ENCODE data around the gene ST3GAL6.

ST3GAL6 gene

DNA sequence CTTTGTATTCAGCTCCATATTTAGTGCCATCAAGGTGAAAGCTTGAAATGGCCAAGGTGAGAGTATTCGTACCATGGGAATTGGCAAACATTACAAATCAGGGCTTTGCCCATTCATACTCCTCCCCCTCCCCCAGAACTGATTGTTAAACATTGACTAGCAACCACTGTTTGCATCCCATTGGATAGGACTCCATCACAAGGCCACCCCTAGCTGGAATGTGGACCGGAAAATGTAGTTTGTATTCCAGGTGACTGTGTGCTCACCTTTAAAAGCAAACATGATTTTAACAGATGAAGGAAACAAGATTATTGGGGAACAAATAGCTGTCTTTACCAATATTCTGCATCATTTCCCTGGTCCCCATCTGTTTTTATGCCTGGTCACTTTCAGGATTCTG is 14.1 kb downstream of the ST3GAL6 start:
- no peak for DNase-seq (ENCODE audit: low spot score)

DNA sequence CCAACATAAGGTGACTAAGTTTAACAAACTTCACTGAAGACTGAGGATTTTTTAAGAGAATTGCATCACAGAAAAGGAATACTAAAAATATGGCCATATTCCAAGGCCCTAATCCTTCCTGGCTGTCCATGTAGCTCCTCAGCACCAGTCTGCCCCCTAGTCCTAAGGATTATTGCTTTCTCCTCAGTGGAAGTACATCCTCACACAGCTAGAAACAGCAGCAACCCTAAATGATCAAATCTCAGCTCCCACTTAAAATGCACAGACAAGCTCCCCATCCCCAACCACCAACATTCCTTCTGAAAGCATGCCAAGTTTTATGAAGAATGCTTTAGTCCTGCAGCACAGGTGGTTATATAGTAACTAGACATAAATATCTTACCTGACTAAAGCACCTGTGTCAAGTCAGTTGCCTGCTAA is 14.7 kb downstream of the ST3GAL6 start:
- DNase-seq (ENCODE audit: low spot score) = no peak

DNA sequence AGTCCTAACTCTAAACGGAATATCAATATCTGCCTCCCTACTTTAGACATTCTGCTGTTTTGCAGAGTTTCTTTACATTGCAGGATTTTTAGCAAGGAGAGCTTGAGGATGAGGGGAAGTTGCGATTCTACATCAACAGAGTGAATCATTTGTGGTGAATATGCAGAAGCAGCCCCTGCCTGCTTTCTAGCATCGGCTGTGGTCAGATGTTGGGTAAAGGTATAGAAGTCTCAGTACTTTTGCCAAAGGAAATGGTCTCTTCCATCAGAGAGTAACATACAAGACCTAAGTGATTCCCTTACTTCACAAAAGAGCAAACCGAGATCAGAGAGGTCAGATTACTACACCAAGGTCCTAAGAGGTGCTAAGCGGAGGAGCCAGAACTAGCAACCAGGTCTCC is 15.2 kb downstream of the ST3GAL6 start:
- DNase-seq (ENCODE audit: low spot score) = no peak

DNA sequence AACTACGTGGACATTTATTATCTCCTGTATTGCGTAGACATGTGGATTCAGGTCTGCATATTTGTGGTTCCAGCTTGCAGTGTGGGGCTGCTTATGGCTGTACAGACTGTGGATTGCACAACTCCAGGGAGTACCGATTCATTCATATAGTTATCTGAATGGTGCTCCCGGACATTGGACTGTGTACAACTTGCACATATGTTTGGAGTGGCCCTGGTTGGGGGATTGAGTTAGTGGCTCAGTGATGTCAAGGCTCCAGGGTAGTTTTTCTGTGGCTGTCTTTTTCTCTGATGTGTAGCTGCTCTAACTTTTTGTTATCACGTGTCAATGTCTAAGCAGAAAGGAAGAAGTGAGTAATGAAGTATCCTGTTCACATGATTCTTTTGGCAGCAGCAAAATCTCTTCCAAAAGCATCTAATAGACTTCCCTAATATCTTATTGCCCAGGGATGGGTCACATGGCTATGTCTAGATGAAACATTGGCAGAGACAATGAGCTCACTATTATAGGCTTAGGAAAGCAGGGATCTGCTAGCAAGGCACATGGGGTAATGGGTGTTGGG is 15.8 kb downstream of the ST3GAL6 start:
- DNase-seq (ENCODE audit: low spot score) = no peak

DNA sequence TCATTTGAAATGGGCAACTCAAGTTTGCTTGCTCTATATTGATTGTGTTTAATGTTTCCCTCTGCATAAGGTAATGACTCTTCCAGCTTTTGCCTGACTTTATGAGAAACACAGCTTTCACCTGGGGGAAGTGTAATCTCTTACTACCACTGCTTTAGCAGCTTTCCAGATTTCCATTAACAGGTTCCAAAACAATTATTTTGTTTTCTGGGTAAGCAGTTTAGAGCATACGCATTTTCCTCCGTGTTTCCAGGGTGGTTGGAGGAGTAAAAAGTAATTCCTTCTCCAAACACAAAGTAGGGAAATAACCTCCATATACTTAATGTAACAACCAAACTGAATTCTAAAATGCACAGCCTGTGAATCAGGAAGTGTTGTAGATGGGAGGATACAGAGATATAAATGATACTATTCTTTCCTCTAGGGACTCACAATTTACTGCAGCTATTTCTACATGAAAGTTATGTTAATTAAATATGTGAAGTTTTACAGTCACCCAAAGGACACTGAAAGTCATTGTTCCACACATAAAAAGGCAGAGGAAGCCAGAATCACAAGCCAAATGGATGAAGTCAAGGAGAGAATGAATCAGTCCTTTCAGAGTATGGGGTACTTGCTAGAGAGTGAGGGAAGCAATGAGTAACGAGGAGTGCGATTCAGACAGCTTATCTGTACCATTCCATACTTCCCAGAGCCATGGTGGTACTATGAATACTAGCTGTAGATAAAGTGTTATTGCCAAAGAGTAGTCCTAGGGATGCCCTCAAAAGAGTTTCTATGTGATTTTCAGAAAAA is 16.6 kb downstream of the ST3GAL6 start:
- DNase-seq (ENCODE audit: low spot score) = no peak

DNA sequence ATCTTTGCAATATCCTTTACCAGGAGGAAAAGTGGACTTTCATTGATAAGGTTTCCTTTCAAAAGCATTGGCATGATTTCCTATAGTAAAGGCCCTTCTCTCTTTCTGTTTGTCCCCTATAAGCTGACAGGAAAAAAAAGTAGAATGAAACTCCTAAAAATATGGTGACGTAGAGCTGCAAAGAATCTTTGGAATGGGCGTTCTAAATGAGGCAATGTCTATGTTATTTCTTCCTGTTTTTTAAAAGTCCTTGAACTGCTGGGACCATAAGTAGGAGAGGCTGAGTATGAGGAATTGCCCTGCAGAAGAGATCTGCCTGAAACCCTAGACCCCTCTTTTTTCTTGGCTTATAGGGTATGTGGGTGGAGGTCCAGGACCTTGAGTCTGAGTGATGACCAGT is 17.2 kb downstream of the ST3GAL6 start:
- no peak for DNase-seq (ENCODE audit: low spot score)

DNA sequence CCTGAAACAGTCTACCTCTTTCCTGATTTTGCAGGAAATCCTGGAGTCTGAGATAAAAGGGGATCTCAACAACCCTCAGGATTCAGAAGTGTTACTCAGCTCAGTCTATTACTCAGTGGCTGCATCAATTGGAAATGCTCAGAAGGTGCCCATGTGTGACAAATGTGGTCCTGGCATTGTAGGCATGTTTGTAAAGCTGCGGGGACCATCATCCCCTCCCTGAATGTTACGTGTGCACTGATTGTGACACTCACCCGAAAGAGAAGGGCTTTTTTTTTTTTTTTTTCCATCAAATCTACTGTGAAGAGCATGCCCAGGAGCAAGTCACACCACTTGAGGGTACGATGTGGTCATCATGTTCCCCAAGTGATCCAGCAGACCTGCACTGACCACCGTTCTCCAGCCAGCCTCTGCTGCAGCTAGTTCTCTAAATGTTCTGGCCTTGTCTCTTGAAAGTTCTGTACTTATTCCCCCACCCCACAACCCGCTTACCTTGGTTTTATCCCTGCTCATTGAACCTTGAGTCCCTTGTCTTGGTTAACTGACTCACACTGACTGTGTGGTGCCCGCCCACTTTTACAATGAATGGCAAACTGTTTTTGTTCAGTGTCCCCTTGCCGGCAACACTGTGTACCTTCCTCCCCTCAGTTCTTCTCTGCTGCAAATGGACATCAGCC is 19.8 kb downstream of the ST3GAL6 start:
- DNase-seq (ENCODE audit: low spot score) = no peak

DNA sequence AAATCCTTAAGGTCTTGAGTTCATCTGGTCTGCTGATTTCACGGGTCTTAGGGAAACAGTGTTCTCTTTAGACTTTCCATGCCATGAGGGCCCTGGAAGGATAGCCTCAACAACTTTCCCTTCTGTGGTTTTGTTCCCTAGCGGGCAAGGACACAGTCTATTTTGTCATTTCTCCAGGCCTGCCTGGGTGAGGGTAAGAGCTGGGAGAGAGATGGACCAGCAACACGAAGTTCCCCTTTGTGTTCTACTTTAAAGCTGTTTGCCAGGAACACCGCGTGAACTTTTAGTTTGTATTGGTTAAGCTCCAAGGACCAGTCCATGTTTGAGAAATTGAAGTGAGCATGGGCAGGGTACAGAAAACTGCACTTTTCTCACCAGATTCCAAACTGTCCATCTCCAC is 20.9 kb downstream of the ST3GAL6 start:
- no peak for DNase-seq (ENCODE audit: low spot score)

DNA sequence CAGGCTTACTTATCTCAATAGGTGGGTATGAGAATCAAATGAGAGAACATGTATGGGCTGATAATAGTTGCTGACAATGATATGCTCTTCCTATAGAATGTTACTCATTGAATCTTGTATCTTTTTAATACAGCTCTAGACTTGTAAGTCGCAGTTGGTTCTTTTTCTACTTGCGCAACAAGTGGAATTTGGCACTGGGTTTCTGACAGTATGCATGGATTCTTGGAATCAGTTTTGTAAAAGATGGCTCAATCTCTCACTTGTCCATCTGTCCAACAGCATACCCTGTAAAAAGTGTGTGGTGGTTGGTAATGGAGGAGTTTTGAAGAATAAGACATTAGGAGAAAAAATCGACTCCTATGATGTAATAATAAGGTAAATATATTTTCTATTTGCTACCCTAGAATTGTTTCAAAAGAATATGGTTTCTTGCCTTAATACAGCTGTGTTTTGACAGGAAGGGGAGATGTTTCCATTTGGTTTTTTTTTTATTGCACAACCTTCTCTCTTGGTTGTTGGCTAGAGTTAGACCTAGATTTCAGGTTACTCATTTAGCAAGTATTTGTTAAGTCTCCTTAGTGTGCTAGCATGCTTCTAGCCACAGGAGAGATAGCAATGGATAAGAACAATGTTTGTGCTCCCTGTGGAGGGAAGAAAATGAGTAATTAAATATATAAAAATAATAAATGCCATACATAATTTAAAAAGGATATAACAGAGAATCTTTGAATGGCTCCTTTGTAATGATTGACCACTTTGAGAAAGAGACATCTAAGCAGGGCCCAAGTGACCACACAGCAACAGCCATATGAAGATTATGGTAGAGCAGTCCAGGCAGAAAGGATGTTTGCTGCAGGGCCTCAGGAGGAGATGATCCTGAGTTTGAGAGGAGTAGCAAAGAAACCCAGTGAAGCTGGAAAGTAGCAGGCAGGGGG is 21.8 kb downstream of the ST3GAL6 start:
- no peak for DNase-seq (ENCODE audit: low spot score)

DNA sequence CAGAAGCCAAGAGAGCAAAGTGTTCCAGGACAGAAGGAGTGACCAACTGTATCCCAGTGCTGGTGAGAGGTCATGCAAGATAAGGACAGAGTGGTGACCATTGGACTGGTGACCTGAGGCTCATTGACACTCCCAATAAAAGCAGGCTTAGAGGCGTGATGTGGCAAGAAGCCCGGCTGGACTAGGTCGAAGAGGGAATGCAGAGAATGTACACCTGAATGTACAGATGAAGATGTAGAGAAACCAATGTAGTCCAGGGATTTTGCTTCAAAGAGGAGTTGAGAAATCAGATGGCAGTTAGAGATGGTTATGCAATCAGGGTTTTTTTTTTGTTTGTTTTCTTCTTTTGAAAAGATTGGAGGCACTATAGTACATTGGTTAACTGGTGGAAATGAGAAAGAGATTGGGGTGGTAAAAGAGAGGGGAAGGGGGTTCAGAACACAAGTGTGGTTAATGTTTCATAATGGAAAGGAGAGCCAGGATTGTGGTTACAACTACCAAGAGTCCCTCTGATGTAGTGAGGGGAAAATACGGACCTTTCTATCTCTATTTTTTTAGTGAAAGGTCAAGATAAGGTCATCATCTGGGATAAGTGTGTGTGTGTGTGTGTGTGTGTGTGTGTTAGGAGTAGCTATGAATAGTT is 23.3 kb downstream of the ST3GAL6 start:
- no peak for DNase-seq (ENCODE audit: low spot score)

DNA sequence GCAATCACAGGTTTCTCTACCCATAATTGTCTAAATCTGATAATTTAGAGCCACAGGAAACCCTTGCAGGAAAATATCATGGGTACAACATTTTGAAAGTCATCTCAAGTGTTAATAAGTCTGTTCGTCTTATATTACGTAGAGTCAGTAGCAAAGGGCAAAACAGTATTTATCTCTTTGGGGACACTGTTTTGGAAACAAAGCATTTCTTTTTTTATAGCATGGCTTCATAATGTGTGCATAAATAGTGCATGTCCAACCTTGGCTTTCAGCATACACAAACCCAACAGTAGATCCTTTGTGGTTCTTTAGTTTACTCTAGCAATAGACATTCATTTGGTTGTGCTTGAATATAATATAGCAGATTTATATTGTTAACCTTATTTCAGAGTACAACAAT is 24.0 kb downstream of the ST3GAL6 start:
- no peak for DNase-seq (ENCODE audit: low spot score)

DNA sequence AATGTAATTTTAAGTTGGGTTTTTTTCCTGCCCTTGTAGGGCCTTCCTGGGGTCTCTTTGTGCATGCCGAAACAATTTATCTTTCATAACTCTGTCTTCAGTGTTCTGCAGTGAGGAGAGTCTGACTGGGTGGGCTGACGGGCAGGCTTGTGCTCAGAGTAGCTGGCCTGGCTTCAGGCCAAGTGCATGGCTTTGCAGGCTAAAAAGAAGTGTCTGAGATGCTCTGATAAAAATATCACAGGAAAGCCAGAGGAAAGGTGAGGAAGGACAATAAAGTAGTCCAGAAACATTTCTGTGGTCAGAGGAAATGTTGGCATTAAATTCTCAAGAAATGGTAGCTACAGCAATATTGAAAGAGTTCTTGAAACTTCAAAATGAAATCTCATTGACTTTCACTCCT is 25.5 kb downstream of the ST3GAL6 start:
- DNase-seq (ENCODE audit: low spot score) = no peak

DNA sequence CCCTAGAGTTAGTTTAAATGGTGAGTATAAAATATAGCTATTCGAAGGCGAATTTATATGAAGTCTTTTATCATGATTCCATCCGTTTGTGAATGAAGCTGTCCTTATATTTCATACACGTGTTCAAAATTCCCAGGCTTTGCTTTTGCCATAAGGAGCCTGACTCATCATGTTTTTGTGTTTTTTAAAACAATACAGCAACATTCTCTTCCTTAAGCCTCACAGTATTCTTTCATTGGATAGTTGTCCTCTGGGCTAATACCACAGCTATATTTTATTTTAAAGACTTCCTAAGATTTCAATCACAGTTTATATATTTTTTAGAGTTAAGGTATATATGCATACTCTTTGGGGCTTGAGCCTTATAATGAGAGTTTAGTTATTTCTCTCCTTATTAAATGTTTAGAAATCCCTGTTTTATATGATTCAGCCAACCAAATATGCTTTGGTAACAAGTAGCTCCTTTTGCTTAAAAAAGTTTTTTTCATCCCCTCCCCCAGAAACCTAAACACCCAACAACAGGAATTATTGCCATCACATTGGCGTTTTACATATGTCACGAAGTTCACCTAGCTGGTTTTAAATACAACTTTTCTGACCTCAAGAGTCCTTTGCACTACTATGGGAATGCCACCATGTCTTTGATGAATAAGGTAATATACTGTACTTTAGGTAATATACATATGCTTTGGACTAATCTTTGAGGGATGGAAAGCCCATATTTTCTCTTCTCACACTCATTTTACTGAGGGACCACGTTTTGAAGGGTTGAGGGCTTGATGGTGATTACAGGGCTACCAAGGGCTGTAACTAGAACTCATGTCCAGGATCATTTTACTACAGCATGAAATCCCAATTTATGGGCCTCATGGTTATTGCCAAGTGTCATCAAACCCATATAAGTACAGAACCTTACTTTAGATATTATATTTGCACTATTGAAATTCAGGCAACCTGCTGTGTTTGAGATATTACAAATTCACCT is 28.5 kb downstream of the ST3GAL6 start:
- DNase-seq (ENCODE audit: low spot score) = no peak

DNA sequence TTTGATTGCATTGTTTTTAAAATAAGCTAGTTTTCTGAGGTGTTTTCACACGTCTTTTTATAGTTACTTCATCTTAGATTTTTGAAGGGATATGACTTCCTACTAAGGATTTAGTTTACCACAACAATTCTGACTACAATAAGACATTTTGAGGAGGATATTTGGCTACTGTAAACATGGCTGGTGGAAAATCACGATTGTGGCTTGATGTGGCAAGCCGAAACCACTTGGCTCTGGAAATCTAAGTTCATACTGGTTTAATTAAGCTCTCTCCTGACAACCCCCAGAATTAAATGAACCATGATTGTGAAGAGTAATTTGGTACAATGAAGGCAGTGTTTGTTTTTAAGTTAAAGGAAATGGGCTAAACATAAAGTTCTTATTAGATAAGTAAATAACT is 30.8 kb downstream of the ST3GAL6 start:
- no peak for DNase-seq (ENCODE audit: low spot score)

DNA sequence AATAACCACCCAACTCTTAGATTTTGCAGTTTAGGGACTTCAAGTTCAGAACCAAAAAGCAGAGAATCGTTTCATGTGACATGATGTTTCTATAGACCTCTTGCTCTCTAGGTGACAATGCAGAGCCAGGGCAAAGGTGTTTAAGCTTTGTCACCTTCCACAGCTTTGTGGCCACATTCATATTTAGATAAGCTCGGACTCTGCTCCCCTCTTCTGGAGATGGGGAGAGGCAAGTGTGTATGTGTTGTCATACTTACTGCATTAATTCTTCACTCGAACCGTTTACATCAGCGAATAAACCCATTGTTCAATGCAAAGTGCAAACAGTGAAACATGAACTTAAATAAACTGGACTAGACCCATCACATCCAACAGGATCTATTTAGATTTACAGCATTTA is 33.2 kb downstream of the ST3GAL6 start:
- no peak for DNase-seq (ENCODE audit: low spot score)

DNA sequence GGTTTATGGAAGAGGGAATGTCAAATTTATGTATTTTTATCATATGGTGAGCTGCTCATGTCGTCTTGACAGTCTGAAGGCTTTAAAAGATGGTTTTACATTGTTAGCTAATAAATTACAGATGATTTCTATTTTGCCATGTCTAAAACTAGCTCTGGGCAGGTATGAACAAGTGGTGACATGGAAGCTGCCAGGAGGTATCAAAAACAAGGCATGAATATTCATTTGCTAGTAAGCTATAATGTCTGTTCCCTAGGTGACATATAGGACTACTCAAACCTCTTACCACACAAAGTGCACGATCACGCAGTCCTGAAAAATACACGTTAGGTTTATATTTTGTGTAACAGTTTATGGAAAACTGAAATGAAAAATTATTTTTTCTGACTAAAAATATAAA is 34.8 kb downstream of the ST3GAL6 start:
- DNase-seq (ENCODE audit: low spot score) = no peak

DNA sequence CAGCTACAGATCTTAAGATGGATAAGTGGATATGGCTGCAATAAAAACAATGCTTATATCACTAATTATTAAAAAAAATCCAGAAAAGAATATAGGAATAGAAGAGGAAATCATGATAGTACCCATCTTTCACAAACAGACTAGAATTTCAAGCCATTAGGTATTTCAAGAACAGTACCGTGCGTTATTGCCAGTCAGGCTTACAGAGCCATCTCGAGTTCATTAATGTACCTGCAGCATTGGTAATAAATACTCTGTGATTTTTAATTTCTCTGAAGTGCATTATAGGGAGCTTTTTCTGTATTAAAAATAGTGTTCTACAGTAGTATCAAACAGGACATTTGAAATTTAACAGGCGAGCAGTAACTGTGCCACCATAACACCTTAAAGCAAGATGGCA is 35.7 kb downstream of the ST3GAL6 start:
- no peak for DNase-seq (ENCODE audit: low spot score)

DNA sequence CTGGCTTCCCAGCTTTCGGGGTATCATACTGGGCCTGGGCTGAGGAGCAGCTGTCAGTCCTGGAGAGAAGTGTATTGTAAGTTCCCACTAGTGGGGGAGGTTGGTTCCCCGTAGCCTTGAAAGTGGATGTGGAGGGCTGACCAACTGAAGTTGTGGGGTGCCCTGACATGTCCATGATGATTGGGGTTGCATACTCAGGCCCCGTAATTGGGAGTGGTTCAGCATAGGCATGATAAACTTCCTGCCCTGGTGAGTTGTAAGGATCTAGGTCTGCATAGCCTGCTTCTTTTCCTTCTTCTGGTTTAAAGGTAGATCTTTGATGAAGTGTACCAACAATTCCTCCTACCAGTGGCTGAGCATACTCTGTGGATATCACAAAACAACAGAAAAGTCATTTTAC is 36.3 kb downstream of the ST3GAL6 start:
- DNase-seq (ENCODE audit: low spot score) = no peak

DNA sequence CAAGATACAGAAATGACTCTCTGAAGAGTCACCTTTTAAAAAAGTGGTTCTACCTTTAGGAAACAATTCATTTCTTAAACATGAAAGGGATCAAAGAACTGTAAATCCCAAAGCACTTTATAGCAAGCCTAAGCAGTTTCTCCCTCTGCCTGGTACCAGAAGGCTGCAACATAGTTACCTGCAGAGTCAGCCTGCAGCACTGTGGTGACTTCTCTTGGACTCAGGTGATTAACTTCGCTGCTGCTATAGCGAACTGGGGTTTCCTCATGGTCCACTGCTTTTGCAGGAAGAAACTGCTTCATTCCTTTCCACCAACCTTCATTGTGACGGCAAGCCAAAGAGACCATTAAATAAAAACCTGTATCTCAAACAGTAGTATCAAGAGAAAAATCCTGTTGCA is 37.3 kb downstream of the ST3GAL6 start:
- no peak for DNase-seq (ENCODE audit: low spot score)

DNA sequence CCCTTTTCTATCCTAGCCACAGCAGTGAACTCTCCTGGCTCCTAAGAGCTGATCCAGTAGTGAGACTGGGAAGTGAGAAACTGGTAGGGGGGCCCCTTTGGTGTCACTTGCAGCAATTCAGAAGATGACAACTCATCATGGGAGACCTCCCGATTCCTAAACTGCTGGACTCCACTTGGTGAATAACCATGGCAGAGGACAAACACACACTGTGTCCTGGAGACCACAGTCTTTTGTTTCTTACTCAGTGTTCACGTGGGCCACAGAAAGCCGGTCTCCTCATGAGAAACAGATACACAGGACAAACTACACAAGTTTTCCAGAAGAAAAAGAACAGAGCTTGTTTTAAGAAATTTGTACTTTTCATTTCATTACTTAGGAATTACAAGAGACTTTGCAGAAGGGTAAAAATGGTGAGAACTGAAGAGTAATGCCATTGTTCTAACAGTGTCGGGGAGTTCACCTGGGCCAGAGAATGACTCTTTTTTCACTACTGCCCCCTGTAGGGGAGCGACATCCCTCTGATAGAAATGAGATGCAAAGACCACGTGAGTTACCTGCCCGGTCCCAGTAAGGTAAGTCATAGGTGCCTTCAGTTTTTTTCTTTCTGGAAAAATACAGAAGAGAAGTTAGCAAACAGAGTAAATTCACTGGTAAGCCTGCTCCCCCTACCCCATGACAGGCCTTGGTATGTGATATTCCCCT is 38.1 kb downstream of the ST3GAL6 start:
- no peak for DNase-seq (ENCODE audit: low spot score)

Measured in hematopoietic multipotent progenitor cell treated with erythropoietin and hydrocortisone succinate and interleukin-3 and kit ligand, for 15 days (in vitro differentiated cells).